ENCODE measurements around the gene CLIP2. TPM values are rescaled to one million over a fixed set of nuclear protein-coding genes. Genes with fewer than 3 reads are reported as not detected.

Gene CLIP2
- total and polyA plus RNA-seq, 2 of the 8 experiments (the other 6 are each of a cell fraction or from before 2014, with no cell fraction given) = 8.3 to 41.5 TPM

DNA sequence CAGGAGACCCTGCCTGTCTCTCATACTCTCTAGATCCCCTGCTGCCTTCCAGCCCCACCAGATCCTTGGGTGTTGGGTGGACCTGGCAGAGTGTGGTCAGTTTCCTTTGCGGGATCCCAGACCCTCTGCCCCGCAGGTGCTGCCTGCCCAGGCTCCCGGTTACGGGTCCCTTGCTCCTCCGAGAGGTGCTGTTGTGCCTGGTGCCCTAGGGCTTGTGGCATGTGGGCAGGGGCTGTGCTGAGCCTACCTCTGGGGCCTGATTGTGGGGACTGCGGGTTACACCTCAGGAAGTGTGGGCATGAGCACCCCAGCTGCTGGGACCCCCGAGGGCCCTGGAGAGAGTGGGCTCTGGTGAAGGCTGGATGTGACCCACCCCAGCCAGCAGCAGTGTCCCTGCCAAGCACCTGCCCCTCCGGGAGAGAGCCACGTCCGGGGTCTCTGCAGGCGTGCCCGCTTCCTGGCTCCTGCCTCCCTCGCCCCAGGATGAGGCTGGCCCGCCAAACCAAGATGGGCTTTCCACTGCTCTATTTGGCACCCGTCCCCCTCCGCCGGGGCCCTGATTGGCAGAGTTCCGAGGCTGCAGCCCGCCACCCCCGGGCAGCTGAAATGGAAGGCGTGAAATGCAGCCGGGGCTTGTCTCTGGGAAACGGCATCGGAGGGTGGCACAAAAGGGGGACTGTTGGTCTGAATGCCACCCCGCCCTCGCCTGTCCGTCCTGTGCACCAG lies 17.0 kb downstream of the CLIP2 start:
- WGBS, 2 experiments (ENCODE audit: extremely low coverage in 1 of 2, insufficient coverage in 1 of 2, insufficient read length in 1 of 2, insufficient replicate concordance in 2 of 2, low coverage in 1 of 2, low lambda C conversion rate in 2 of 2, missing lambda C conversion rate in 1 of 2) = 97% methylated on average over 17 of the region's 27 CpGs; no CpG with 5 or more reads in 1 of the 2 experiments
- H2BK15ac ChIP-seq (ENCODE audit: low read length) = no peak overlapping the region
- no peak overlapping the region for H2BK12ac ChIP-seq (ENCODE audit: low read depth, low read length)
- TF ChIP-seq KDM1A (IDR thresholded peaks at IDR 0.05; ENCODE audit: borderline replicate concordance, low read length) (no peak), RBBP5 (IDR thresholded peaks at IDR 0.05; ENCODE audit: borderline replicate concordance, low read depth, low read length) (no peak), RAD21 (IDR thresholded peaks at IDR 0.05 in 1 of 2, conservative IDR thresholded peaks at IDR 0.05 in 1 of 2; ENCODE audit: low read depth in 2 of 2, low read length in 2 of 2) (no peak), CBX5 (IDR thresholded peaks at IDR 0.05; ENCODE audit: low read depth, low read length) (no peak), POU5F1 (IDR thresholded peaks at IDR 0.05; ENCODE audit: low read depth, low read length) (no peak), SAP30 (IDR thresholded peaks at IDR 0.05; ENCODE audit: insufficient read depth, insufficient replicate concordance, low read length) (no peak), EGR1 (IDR thresholded peaks at IDR 0.05; ENCODE audit: borderline replicate concordance, low read depth, low read length) (no peak), TCF12 (IDR thresholded peaks at IDR 0.05; ENCODE audit: low read depth, low read length) (no peak), BACH1 (IDR thresholded peaks at IDR 0.05; ENCODE audit: low read length) (no peak), SIRT6 (IDR thresholded peaks at IDR 0.05; ENCODE audit: low read length) (no peak), EZH2 (IDR thresholded peaks at IDR 0.05; ENCODE audit: low read depth, low read length, severe bottlenecking) (no peak), SRF (IDR thresholded peaks at IDR 0.05; ENCODE audit: low read depth, low read length) (no peak)
- no peaks in the 10 kb centered on the region for H3K36me3 ChIP-seq (ENCODE audit: control insufficient read depth in 2 of 4, insufficient read depth in 4 of 4, low read length in 3 of 4)
- H3K9ac ChIP-seq (replicated peaks in 1 of 4; ENCODE audit: extremely low read depth in 1 of 4, low read depth in 3 of 4, low read length in 3 of 4) = no peak overlapping the region
- no peaks in the 10 kb centered on the region; a peak in 3 of 7 replicates for H3K4me1 ChIP-seq (replicated peaks in 1 of 4; ENCODE audit: control insufficient read depth in 3 of 4, insufficient read depth in 4 of 4, low read length in 3 of 4)
- no peak overlapping the region for H3K4me3 ChIP-seq (ENCODE audit: extremely low read depth in 1 of 4, insufficient read depth in 2 of 4, low read depth in 3 of 4, low read length in 4 of 4)
- H3K79me1 ChIP-seq (ENCODE audit: low read depth, low read length) = peaks cover 13% of the 10 kb centered on the region; the same call in 1 of the 2 replicates
- H2BK5ac ChIP-seq (ENCODE audit: low read depth, low read length) = no peak overlapping the region
- no peak overlapping the region for H4K5ac ChIP-seq (ENCODE audit: insufficient read length, low read depth, low read length)
- no peak overlapping the region for H3K14ac ChIP-seq (ENCODE audit: insufficient read length)
- H3K56ac ChIP-seq (replicated peaks; ENCODE audit: insufficient read length, low read depth, low read length) = no peak overlapping the region
- H2AFZ ChIP-seq (ENCODE audit: low read length) = no peak overlapping the region
- H2BK120ac ChIP-seq (replicated peaks; ENCODE audit: low read depth, low read length) = no peak overlapping the region
- H4K91ac ChIP-seq (replicated peaks; ENCODE audit: insufficient read length, low read length) = no peak overlapping the region
- no peak overlapping the region for H3K23ac ChIP-seq (ENCODE audit: insufficient read length)
- no peak for DNase-seq (ENCODE audit: low read depth in 1 of 2, low spot score in 2 of 2)
- POLR2A ChIA-PET (ENCODE audit: partially characterized antibody) = interaction anchor here (0.8 to 1.0 kb wide), 2 partner anchors 20 to 106 kb away, joined by 3 to 4 read pairs; no protein-coding TSS in a partner anchor
- CTCF ChIA-PET (ENCODE audit: partially characterized antibody) = interaction anchor here (1.6 to 3.2 kb wide), 2 partner anchors 13 to 31 kb away, joined by 5 to 11 read pairs; no protein-coding TSS in a partner anchor
- H4K8ac ChIP-seq (ENCODE audit: extremely low read depth, insufficient read depth, low read length) = peak overlapping the region; percentile 68; the same call in 1 of the 2 replicates
- no peaks in the 10 kb centered on the region for H3K27me3 ChIP-seq (replicated peaks in 1 of 4; ENCODE audit: control insufficient read depth in 3 of 4, extremely low read depth in 1 of 4, insufficient read depth in 3 of 4, low read length in 3 of 4)
- no peaks in the 10 kb centered on the region for H3K9me3 ChIP-seq (ENCODE audit: insufficient read depth in 2 of 2, low read depth in 1 of 2, low read length in 1 of 2)
- H3K23me2 ChIP-seq (ENCODE audit: low read depth, low read length) = no peaks in the 10 kb centered on the region
- FAIRE-seq = no peak
- no peak overlapping the region for H2AK5ac ChIP-seq (ENCODE audit: low read depth, low read length)
- H3K4me2 ChIP-seq (ENCODE audit: insufficient read depth in 1 of 2, low read depth in 2 of 2, low read length in 2 of 2) = no peak overlapping the region
- H2BK20ac ChIP-seq (ENCODE audit: low read length) = no peak overlapping the region
- H3K79me2 ChIP-seq (ENCODE audit: control insufficient read depth in 1 of 2, insufficient read depth in 2 of 2, low read length in 2 of 2) = peaks cover 0 to 23% of the 10 kb centered on the region in 2 experiments; a peak in 2 of 4 replicates
- no peak overlapping the region for H3K4ac ChIP-seq (replicated peaks; ENCODE audit: insufficient read length, low read depth, low read length)
- H4K20me1 ChIP-seq (replicated peaks in 1 of 2; ENCODE audit: control insufficient read depth in 1 of 2, insufficient read depth in 2 of 2, low read length in 2 of 2) = peaks cover 6 to 12% of the 10 kb centered on the region in 2 experiments
- H3K27ac ChIP-seq (ENCODE audit: low read depth, low read length) = no peak overlapping the region
- no peak overlapping the region for H3K18ac ChIP-seq (ENCODE audit: extremely low read depth, low read length)
